RWPE2 (cell line): ENCODE measurements around the gene AS3MT.

Experiments
- ATAC-seq: fragments of 200-7000 bp; cut with Tn5 transposase; 3 replicates; pipeline ENCODE4 v1.9.1; 2021; ENCODE audit warnings: low read depth
- DNase-seq: peaks from one replicate; pipeline ENCODE4 v3.0.0-alpha.2; 2020; ENCODE audit warnings: low spot score
- H3K27ac ChIP-seq: fragments of 450-650 bp; 2 replicates; pipeline ENCODE4 v1.5.1; 2017; ENCODE audit warnings: mild to moderate bottlenecking; ENCODE audit not compliant: poor library complexity, severe bottlenecking
- H3K27me3 ChIP-seq: fragments of 250-450 bp; sonication (Bioruptor Pico); 2 replicates; pipeline ENCODE4 v1.5.1; 2021; ENCODE audit warnings: mild to moderate bottlenecking, moderate library complexity; ENCODE audit not compliant: insufficient read depth, poor library complexity, severe bottlenecking
- H3K36me3 ChIP-seq: fragments of 250-450 bp; sonication (Bioruptor Pico); 2 replicates; pipeline ENCODE4 v1.5.1; 2020; ENCODE audit warnings: low read depth, mild to moderate bottlenecking, moderate library complexity
- H3K4me1 ChIP-seq: fragments of 250-450 bp; sonication (Bioruptor Pico); 2 replicates; pipeline ENCODE4 v1.5.1; 2021; ENCODE audit warnings: mild to moderate bottlenecking, moderate library complexity; ENCODE audit not compliant: insufficient read depth, poor library complexity, severe bottlenecking
- H3K4me3 ChIP-seq: fragments of 250-450 bp; sonication (Bioruptor Pico); 2 replicates; pipeline ENCODE4 v1.5.1; 2021; ENCODE audit warnings: mild to moderate bottlenecking, moderate library complexity; ENCODE audit not compliant: severe bottlenecking
- H3K9me3 ChIP-seq: fragments of 250-450 bp; sonication (Bioruptor Pico); 2 replicates; pipeline ENCODE4 v1.5.1; 2021; ENCODE audit warnings: mild to moderate bottlenecking, moderate library complexity; ENCODE audit not compliant: severe bottlenecking
- CTCF ChIP-seq: fragments of 450-650 bp; IDR thresholded peaks from one replicate; pipeline ENCODE4 v1.5.1; 2017; ENCODE audit warnings: mild to moderate bottlenecking, moderate library complexity; ENCODE audit not compliant: poor library complexity, severe bottlenecking

Gene AS3MT

GRCh38 chr10:102859911-102860310 is 9.4 kb upstream of the AS3MT start:
- no peak for DNase-seq
- Histone ChIP-seq H3K27me3 (no peaks in the 10 kb centered on the region), H3K9me3 (no peaks in the 10 kb centered on the region), H3K4me3 (no peak overlapping the region), H3K27ac (no peak overlapping the region), H3K4me1 (peaks cover 14% of the 10 kb centered on the region), H3K36me3 (no peaks in the 10 kb centered on the region; the same call in 1 of the 2 replicates)
- no peak for ATAC-seq
- TF ChIP-seq CTCF = no peak

- Histone ChIP-seq H3K9me3 (no peaks in the 10 kb centered on the region), H3K27me3 (no peaks in the 10 kb centered on the region), H3K4me3 (no peak overlapping the region), H3K4me1 (no peaks in the 10 kb centered on the region), H3K27ac (no peak overlapping the region), H3K36me3 (no peaks in the 10 kb centered on the region; the same call in 1 of the 2 replicates)
- TF ChIP-seq CTCF = no peak
- no peak for ATAC-seq
- DNase-seq = no peak
Measured at GRCh38 chr10:102863660-102864059, 5.6 kb upstream of the AS3MT start.

- no peaks in the 10 kb centered on the region for H3K27me3 ChIP-seq
- no peak overlapping the region for H3K27ac ChIP-seq
- no peaks in the 10 kb centered on the region for H3K9me3 ChIP-seq
- TF ChIP-seq CTCF = no peak
- H3K4me3 ChIP-seq = no peak overlapping the region
- H3K4me1 ChIP-seq = no peaks in the 10 kb centered on the region
- no peaks in the 10 kb centered on the region; the same call in 1 of the 2 replicates for H3K36me3 ChIP-seq
- ATAC-seq = no peak
- DNase-seq = no peak
Measured at GRCh38 chr10:102865620-102866019, 3.6 kb upstream of the AS3MT start.

GRCh38 chr10:102868911-102869257 is 386 bp upstream of the AS3MT start:
- H3K27ac ChIP-seq = no peak overlapping the region
- ATAC-seq = no peak
- peak overlapping the region; percentile 39 for H3K4me3 ChIP-seq

GRCh38 chr10:102870221-102870620 is 951 bp downstream of the AS3MT start:
- H3K4me1 ChIP-seq = no peaks in the 10 kb centered on the region
- no peak for TF ChIP-seq CTCF
- no peaks in the 10 kb centered on the region for H3K36me3 ChIP-seq
- no peaks in the 10 kb centered on the region for H3K9me3 ChIP-seq
- no peaks in the 10 kb centered on the region for H3K27me3 ChIP-seq
- ATAC-seq = no peak
- no peak overlapping the region for H3K4me3 ChIP-seq
- H3K27ac ChIP-seq = no peak overlapping the region
- no peak for DNase-seq

More at GRCh38 chr10:102868911-102869257, 386 bp upstream of the AS3MT start:
- H3K9me3 ChIP-seq = no peaks in the 10 kb centered on the region
- no peak for DNase-seq
- no peak for TF ChIP-seq CTCF
- H3K4me1 ChIP-seq = no peaks in the 10 kb centered on the region
- no peaks in the 10 kb centered on the region for H3K27me3 ChIP-seq
- H3K36me3 ChIP-seq = no peaks in the 10 kb centered on the region
